GM18907 (cell line): Measurements from ENCODE around the gene CABP7.

ENCODE experiments used
- ATAC-seq: cut with Tn5 transposase; IDR thresholded peaks from one replicate; pipeline ENCODE4 v1.9.1; 2021; ENCODE audit warnings: mild to moderate bottlenecking, moderate library complexity; ENCODE audit not compliant: unreplicated experiment

The CABP7 gene

GRCh38 chr22:29702000-29702930, 17.5 kb upstream of the CABP7 start:
- ATAC-seq: no peak

GRCh38 chr22:29702931-29703501, 16.8 kb upstream of the CABP7 start:
- no peak for ATAC-seq

- no peak for ATAC-seq
Observed at GRCh38 chr22:29703569-29704195, 16.1 kb upstream of the CABP7 start.

GRCh38 chr22:29704528-29705285, 15.1 kb upstream of the CABP7 start:
- ATAC-seq: no peak

- ATAC-seq: no peak
Observed at GRCh38 chr22:29705651-29706050, 14.2 kb upstream of the CABP7 start.

- no peak for ATAC-seq
Observed at GRCh38 chr22:29706486-29706885, 13.3 kb upstream of the CABP7 start.

- ATAC-seq: no peak
Observed at GRCh38 chr22:29707010-29707409, 12.8 kb upstream of the CABP7 start.

GRCh38 chr22:29707471-29707870, 12.3 kb upstream of the CABP7 start:
- no peak for ATAC-seq

- ATAC-seq: no peak
Observed at GRCh38 chr22:29710193-29710592, 9.6 kb upstream of the CABP7 start.

- ATAC-seq: no peak
Observed at GRCh38 chr22:29710922-29711593, 8.7 kb upstream of the CABP7 start.

- no peak for ATAC-seq
Observed at GRCh38 chr22:29712119-29712518, 7.7 kb upstream of the CABP7 start.

- no peak for ATAC-seq
Observed at GRCh38 chr22:29713156-29713727, 6.6 kb upstream of the CABP7 start.

- ATAC-seq: no peak
Observed at GRCh38 chr22:29715240-29715639, 4.6 kb upstream of the CABP7 start.

- ATAC-seq: no peak
Observed at GRCh38 chr22:29715705-29716104, 4.1 kb upstream of the CABP7 start.

GRCh38 chr22:29716814-29717545, 2.8 kb upstream of the CABP7 start:
- no peak for ATAC-seq

GRCh38 chr22:29717789-29718188, 2.0 kb upstream of the CABP7 start:
- ATAC-seq: no peak

- no peak for ATAC-seq
Observed at GRCh38 chr22:29718949-29719898, 579 bp upstream of the CABP7 start.

- ATAC-seq: no peak
Observed at GRCh38 chr22:29720811-29721323, 1.1 kb downstream of the CABP7 start.
